ENCODE measurements around the gene DLGAP1.
"Not testable (repeated sequence)": the region's sequence is repeated elsewhere in the genome, so short reads cannot be mapped to it uniquely, and the experiment has no call there.

DLGAP1 gene

DNA sequence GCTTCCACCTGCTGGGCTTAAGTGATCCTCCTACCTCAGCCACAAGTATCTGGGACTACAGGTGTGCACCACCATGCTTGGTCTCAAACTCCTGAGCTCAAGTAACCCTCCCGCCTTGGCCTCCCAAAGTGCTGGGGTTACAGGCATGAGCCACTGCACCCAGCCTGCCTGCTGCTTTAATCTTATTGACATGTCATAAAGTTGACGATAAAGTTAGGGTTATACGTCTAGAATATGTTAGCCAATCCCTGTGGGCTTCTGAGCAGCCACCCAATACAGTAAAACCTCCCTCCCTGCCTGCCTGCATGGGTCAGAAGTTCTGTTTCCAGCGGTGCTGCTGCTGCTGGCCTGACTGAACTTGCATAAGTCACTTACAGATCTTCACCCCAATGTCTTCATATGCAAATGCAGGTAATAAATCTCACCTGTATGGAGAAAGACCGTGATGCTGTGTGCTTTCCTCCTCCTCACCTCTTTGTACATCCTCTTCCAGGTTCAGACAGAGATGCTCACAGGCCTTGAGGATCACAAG, 975.1 kb downstream of the DLGAP1 start:
- DNase-seq: no peak

DNA sequence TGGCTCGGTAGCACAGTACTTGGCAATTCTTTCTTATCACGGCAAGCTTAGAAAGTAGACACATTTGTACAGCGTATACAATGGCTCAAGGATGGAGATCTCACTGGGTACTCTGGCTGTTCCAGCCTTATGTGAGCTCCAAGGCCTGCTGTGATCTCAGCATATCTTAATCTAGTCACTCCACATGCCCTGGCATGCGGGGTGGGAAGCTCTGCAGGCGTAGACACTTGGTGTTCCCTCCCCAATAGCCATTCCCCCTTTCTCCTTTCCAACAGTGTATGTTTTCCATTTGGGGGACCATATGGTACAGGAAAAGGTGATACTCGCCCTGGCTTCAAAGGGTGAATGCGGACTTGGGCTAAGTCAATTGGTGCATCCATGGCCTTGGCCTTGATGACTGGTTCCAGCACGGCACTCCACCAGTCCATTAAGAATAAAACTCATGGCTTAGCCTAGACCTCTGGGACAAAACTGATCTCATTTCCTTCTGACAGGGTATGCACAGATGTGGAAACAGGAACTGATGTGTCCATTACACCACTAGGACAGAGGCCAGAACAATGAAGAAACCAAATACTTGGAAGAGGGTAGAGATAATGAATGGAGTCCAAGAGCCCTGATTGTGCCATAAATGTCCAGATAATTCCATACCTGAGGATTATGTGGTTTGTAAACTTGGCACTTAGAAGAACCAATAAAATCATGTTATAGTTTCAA, 976.7 kb downstream of the DLGAP1 start:
- no peak for DNase-seq

DNA sequence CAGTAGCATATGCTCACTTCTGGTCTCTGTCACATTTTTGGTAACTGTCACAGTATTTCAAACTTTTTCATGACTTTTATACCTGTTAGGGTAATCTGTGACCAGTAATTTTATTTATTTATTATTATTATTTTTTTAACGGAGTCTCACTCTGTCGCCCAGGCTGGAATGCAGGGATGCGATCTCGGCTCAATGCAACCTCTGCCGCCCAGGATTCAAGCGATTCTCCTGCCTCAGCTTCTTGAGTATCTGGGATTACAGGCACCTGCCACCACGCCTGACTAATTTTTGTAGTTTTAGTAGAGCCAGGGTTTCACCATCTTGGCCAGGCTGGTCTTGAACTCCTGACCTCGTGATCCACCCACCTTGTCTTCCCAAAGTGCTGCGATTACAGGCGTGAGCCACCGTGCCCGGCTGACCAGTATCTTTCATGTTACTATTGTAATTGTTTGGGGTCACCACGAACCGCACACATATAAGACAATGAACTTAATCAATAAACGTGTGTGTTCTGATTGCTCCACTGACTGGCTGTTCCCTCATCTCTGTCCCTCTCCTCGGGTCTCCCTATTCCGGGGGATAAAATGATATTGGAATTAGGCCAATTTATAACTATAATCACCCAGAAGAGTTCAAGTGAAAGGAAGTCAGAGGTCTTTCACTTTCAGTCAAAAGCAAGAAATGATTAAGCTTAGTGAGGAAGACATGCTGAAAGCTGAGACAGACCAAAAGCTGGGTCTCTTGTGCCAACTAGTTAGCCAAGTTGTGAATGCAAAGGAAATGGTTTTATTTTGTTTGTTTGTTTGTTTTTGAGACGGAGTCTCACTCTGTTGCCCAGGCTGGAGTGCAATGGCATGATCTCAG, 982.2 kb downstream of the DLGAP1 start:
- no peak for DNase-seq

GRCh38 chr18:3472121-3472520, 983.0 kb downstream of the DLGAP1 start:
- not testable (repeated sequence) for DNase-seq

- DNase-seq: no peak
Observed at GRCh38 chr18:3471141-3471648, 983.9 kb downstream of the DLGAP1 start.

DNA sequence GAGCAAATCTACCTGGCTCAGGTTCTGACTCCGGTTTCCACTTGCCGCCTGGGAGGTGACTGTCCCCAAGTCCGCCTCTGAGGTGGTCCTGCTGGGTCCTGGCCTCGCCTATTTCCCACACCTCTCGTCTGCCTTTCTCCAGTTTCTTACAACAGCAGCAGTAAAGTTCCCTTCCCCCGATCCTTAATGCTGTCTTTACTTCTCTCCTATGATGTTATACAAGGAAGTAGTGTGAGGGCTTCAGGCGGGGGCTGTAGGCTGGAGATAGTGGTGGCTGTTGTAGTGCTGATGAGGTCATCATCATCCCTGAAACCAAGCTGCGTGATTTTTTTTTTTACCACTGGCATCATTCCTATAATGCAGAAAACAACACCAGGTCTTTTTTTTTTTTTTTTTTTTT, 986.3 kb downstream of the DLGAP1 start:
- no peak for DNase-seq

- no peak for DNase-seq
Observed at GRCh38 chr18:3468066-3468705, 986.9 kb downstream of the DLGAP1 start.

DNA sequence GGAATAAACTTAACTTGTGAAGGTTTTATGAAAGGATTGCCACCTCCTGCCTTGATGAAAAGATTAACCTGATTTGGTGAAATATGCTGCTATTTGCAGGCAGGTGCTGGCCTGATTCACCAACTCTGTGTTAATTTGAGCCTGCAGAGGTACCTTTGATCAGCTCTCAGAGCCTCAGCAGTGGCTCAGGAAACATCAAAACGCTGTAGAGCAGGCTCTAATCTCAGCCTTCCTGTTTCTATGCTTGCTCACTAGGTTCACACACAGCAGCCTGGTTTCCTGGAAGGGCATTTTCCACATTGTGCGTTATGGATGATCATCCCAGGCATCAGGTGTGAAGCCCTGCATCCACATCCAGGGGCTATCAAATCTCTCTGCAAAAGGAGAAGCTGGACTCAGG, 988.2 kb downstream of the DLGAP1 start:
- DNase-seq: no peak

GRCh38 chr18:3466045-3466444, 989.1 kb downstream of the DLGAP1 start:
- peak; percentile 90 for DNase-seq

- DNase-seq: peak; percentile 79
Observed at GRCh38 chr18:3463051-3463450, 992.1 kb downstream of the DLGAP1 start.

- DNase-seq: no peak
Observed at GRCh38 chr18:3461704-3462103, 993.4 kb downstream of the DLGAP1 start.

- DNase-seq: no peak
Observed at GRCh38 chr18:3460823-3461398, 994.2 kb downstream of the DLGAP1 start.

DNA sequence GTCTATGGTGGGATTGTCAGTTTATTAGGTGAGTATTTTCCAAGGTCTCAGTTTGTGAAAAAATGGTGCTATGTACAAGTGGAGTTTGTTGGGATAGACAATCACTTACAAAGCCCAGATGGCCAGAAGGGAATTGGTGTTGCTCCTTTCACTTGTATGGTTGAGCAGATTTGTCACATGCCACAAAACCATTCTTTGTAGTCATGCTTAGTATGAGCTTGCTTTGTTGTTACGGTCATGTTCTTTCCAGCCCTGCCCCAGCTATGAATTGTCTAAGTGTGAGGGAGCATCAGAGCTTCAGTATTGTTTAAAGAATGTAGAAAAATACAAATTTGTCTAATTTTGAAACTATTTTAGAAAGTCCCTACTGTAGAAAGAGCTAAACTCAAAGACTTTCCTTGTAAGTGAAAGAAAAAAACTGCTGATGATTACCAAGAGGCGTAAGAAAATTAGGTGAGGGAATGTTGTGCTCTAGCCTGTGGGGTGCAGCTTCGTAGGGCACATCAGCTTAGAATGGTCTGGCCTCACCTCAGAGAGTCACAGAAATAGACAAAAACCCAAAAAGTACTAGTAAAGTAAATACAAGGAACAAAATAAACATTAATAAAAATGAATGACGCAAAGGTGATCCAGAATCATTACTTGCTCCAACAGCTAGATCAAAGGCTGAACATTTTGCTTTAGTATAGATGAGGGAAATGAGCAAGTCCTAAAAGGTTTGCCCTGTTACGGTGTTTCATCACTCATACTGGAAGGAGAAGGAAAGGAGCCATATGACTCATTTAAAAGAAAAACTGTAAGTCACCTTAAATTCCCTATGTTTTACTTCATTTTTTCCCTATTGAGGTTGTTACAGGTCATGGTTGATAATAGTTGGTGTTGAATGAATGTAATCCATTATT, 995.9 kb downstream of the DLGAP1 start:
- peak; percentile 60 for DNase-seq

DNA sequence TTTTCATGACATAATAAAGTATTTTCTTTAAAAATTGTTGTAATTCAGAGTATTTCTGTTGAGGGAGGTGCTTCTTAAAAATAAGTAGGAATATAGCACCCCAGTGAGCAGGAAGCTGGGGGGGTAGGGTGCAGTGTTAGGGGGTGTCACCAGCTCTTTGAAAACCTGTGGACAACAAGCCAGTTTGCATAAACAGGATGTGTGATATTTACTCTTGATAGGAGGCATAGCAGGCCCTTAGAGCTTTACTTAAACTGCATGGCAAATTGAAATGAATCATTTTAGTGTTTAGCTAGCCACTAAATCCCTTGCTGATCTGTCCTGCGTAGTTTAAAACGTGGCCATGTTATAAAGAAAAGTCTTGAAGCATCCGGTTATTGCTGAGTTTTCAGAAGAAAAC, 996.7 kb downstream of the DLGAP1 start:
- no peak for DNase-seq

- DNase-seq: no peak
Observed at GRCh38 chr18:3457261-3457724, 997.8 kb downstream of the DLGAP1 start.

GRCh38 chr18:3456686-3457069, 998.4 kb downstream of the DLGAP1 start:
- DNase-seq: no peak

- DNase-seq: peak; percentile 73
Observed at GRCh38 chr18:3455907-3456685, 999.0 kb downstream of the DLGAP1 start.

DNA sequence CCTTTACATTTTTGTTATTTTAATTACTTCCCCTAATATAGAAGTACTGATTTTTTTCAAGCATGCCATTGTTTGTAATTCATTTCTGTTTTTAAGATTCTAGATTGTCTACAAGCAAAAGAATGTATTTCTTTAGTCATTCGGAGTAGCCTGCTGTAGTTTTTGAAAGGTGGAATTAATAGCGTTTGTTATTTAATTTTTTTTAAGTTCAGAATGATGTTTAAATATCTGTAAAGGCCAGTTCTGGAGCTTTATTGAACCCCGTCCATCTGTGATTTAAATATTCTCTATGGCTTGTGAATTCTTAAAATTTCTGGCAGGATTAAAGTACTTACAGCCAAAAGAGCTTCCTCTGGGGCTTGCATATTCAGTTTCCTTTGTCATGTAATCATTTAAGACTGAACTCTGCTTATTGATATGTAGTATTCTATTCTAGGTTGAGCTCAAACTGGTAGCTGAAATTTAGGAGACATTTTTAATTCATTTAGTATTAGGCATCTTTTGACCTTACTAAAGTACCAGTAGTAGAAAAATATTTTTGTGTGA, 999.9 kb downstream of the DLGAP1 start:
- no peak for DNase-seq

- DNase-seq: peak; percentile 65
Observed at GRCh38 chr18:3454365-3455089, 1000.6 kb downstream of the DLGAP1 start.

All from fibroblast of skin of right biceps (primary cell).